Astrocyte of the spinal cord (primary cell): ENCODE results near the gene ZNF618.

Experiments used
- DNase-seq: peaks from one replicate; pipeline ENCODE4 v3.0.0; 2011; ENCODE audit warnings: low read depth, low spot score
- H3K4me3 ChIP-seq: 2 replicates; pipeline ENCODE4 v1.5.1; 2011; ENCODE audit warnings: low read depth, mild to moderate bottlenecking, low read length, moderate library complexity
- in situ Hi-C: cut with HindIII; loops from 2 replicates; pipeline ENCODE4 v1.10.0; 2017; ENCODE audit warnings: low sequenced_read_pairs
- TF ChIP-seq, protein P1 (sequence below): IDR thresholded peaks from 2 replicates; pipeline ENCODE4 v1.5.1; 2012; ENCODE audit warnings: low read depth, mild to moderate bottlenecking, low read length, inconsistent platforms

The ZNF618 gene

DNA sequence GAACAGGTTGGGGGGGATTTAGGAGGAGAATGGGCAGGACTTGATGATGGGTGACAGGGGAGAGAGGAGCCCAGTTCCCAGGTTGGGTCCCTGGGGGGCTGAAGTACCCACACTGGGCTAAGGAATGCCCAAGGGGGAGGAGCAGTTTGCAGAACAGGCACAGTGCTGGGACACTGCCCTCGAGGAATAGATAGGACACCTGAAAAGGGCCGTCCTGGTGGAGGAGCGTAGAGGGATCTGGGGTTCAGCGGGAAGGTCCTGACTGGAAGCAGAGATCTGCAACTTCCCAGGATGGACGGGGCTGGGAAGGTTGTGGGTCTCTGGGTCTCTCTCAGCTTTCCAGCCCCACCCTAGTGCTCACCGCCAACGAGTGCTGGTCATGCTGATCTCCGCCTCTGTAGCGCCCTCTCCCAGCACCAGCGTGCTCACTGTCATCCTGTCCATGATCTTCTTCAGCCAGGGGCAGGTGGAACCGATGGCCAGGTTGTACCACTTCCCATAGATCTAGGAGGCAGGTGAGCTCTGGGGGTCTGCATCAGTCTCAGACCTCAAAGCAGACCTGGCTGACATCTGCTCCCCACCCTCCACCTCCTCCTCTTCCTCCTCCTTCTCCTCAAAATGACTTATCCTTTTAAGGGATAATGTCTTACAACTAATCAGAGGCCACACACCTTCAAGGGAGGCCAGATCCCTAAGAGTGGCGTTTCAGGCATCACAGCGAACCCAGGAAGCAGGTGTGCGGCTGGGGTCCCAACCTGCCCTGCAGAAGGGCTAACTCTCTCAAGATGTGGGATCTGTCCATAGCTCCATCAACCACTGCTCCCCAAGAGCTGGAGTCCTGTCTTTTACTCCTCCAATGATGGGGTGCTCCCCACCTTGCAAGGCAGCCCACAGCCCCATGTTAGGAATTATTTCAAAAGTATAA is 200.4 kb downstream of the ZNF618 start:
- no peak for DNase-seq
- in situ Hi-C loops = no loop called here
- TF ChIP-seq, protein P1, sequence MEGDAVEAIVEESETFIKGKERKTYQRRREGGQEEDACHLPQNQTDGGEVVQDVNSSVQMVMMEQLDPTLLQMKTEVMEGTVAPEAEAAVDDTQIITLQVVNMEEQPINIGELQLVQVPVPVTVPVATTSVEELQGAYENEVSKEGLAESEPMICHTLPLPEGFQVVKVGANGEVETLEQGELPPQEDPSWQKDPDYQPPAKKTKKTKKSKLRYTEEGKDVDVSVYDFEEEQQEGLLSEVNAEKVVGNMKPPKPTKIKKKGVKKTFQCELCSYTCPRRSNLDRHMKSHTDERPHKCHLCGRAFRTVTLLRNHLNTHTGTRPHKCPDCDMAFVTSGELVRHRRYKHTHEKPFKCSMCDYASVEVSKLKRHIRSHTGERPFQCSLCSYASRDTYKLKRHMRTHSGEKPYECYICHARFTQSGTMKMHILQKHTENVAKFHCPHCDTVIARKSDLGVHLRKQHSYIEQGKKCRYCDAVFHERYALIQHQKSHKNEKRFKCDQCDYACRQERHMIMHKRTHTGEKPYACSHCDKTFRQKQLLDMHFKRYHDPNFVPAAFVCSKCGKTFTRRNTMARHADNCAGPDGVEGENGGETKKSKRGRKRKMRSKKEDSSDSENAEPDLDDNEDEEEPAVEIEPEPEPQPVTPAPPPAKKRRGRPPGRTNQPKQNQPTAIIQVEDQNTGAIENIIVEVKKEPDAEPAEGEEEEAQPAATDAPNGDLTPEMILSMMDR = no peak
- no peak overlapping the region for H3K4me3 ChIP-seq

DNA sequence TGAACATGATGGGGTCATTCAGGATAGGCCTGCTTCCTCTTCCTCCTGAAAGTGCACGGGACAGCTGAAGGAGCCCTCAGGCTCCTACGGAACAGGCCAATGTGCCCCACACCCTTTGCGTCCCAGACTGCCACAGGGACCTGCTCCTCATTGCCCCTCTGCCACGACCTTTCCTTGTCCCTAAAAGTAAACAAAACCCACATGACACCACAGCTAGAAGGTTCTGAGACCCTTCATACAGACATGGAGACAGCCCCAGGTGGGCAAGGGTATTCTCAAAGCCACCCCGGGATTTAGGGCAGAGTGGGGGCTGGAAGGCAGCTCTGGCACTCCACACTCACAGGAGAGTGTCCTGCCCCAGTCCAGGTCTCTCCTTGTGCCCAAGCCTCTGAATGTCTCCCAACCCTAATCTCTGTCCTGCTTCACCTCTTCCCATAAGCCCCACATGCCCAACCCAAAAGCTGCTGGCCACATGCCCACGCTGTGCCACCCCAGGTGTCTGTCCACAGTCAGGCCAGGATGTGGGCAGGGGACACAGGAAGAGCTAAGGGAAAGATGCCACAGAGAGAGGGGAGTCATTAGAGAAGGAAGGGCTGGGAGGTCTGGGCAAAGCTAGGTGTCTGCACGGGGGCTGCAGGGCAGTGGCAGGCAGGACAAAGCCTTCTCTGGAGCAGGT is 201.2 kb downstream of the ZNF618 start:
- TF ChIP-seq, protein P1 = no peak
- no peak overlapping the region for H3K4me3 ChIP-seq
- no peak for DNase-seq
- in situ Hi-C loops = no loop called here

DNA sequence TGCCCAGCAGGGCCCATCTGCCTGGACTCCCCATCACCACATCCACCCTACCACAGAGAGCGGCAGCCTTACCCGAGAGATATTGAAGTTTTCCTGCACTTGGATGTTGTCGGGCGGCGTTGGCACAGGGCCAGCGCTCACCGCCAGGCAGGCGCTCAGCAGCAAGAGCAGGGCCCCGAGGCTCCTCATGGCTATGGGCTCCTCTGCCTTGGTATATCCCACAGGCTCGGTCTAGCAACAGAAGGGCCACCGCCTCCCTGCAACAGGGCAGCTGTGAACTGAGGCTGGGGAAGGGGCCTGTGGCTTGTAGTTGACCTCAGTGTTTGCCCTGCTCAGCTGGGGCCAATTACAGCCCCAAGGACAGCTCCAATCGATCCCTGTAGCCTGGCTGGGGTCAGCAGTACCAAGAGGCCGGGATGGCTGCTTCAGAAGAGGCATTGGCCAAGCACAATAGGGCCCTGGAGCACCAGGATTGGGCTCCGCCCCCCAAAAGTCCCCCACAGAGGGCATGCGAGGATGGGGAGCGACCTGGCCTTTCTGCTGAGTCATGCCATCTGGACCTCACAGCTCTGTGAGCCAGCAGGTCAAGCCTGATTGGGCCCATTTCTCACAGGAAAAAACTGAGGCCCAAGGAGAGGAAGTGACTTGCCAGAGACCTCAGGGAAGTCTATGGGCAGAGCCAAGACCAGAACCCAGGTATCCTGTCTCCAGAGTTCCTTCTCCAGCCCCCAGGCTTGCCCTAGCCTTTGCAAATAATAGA is 202.1 kb downstream of the ZNF618 start, which contains the start of gene AMBP:
Gene AMBP (minus strand): TSS at position 280 of the 760 bp plus-strand sequence. CDS start 91 bp downstream, at position 189.
- TF ChIP-seq, protein P1 = no peak
- H3K4me3 ChIP-seq = no peak within 1 kb of the TSS
- DNase-seq = no peak
- in situ Hi-C loops = no loop called here

DNA sequence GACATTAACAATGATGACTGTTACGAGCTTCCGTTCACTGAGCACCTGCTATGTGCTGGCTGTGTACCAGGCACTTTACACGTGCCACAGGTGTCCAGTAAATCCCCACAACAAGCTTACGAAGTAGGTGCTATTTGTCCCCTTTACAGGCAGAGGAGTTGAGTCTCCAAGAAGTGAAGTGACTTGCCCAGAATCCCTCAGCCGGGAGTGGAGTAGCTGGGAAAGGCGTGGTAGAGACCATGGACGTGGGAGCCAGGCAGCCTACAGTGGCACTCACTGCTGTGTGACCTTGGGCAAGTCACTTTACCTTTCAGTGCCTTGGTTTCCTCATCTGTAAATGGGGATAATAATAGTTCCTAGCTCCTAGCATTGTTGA is 202.7 kb downstream of the ZNF618 start:
- in situ Hi-C loops = no loop called here

DNA sequence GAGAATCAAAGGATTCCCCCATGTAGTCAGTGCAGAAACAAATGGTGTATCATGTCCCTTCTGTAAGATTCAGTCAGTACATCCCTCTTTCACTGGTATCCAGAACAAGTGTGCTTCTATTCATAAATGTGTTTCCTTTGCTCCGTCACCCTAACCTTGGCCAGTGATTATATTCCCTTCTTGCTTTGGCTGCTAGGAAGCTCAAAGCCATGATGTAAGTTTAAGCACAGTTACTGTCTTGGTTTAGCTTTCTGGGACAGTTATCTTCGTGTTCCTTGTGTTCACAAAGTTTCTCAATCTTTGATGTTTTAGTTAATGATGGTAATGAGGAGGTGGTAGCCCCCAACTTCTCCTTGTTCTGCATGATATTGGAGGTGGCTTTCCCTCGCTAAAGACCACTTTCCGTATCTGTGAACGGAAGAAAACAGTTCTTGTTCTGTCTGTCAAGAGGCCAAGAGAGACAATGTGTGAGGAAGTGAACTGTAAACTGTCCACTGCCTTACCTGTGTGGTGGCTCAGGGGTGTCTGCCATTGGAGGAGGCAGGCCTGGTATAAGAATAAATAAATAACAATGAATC is 204.2 kb downstream of the ZNF618 start:
- in situ Hi-C loops = no loop called here
- TF ChIP-seq, protein P1 = no peak
- no peak overlapping the region for H3K4me3 ChIP-seq
- DNase-seq = no peak

More for the DNA sequence above, 202.7 kb downstream of the ZNF618 start:
- H3K4me3 ChIP-seq = no peak overlapping the region
- no peak for DNase-seq
- TF ChIP-seq, protein P1 = no peak
